Transverse colon (tissue), 4 donors: ENCODE results near the gene CMTM4. TPM values are rescaled to one million over a fixed set of nuclear protein-coding genes. Genes with fewer than 3 reads are reported as not detected.

Experiments used
- DNase-seq: peaks from one replicate; pipeline ENCODE4 v3.0.0-alpha.2; 2019
- H3K27ac ChIP-seq, 4 donors: fragments of 200-600 bp; sonication (generic); 2 replicates each; pipeline ENCODE4 v1.5.1; 2016 to 2018; ENCODE audit warnings: inconsistent platforms in 4 of 4
- H3K27me3 ChIP-seq: fragments of 200-600 bp; sonication (generic); 2 replicates; pipeline ENCODE4 v1.5.1; 2017; ENCODE audit warnings: inconsistent platforms
- H3K36me3 ChIP-seq, 4 donors: fragments of 200-600 bp; sonication (generic); 2 replicates each; pipeline ENCODE4 v1.5.1; 2017 to 2019; ENCODE audit warnings: inconsistent platforms in 4 of 4
- H3K4me1 ChIP-seq, 4 donors: fragments of 200-600 bp; sonication (generic); 2 replicates each; pipeline ENCODE4 v1.5.1; 2017 to 2020; ENCODE audit warnings: inconsistent platforms in 4 of 4
- H3K4me3 ChIP-seq, 4 donors: fragments of 200-600 bp; sonication (generic); 1 replicate in 1 of 4; 2 replicates in 3 of 4; pipeline versions ENCODE4 v1.5.1 to v1.6.1; 2017 to 2019; ENCODE audit warnings: inconsistent platforms in 4 of 4
- H3K9me3 ChIP-seq, 2 donors: fragments of 200-600 bp; sonication (generic); 2 replicates each; pipeline ENCODE4 v1.5.1; 2017 to 2019; ENCODE audit warnings: inconsistent platforms in 2 of 2
- EP300 ChIP-seq: sonication (generic); formaldehyde crosslinking; IDR thresholded peaks from one replicate; pipeline ENCODE4 v1.6.1; 2017; ENCODE audit warnings: antibody characterized with exemption, low read depth
- POLR2A ChIP-seq: fragments of 450-650 bp; IDR thresholded peaks from one replicate; pipeline ENCODE4 v1.6.1; 2016; ENCODE audit warnings: antibody characterized with exemption, mild to moderate bottlenecking, moderate library complexity
- POLR2AphosphoS5 ChIP-seq, 3 donors: sonication (generic); formaldehyde crosslinking; IDR thresholded peaks; one replicate each; pipeline ENCODE4 v1.6.1; 2016; ENCODE audit warnings: antibody characterized with exemption in 3 of 3
- WGBS, 2 donors: methylation state at CpG; one replicate each; pipeline ENCODE4 v1.1.5; 2018; ENCODE audit warnings: low coverage in 1 of 2; 5-methylcytosine and 5-hydroxymethylcytosine counted together
- in situ Hi-C, 4 donors: fragments of 200-750 bp; cut with MboI; loops; one replicate each; pipeline versions ENCODE4 v1.15.0 to v1.15.1; 2017; ENCODE audit warnings: low sequenced_read_pairs in 3 of 4, low pct_ligation_motif_present in 1 of 4, low pct_unique_long_range_greater_than_20kb in 1 of 4
- intact Hi-C: fragments of 100-400 bp; cut with DNase I; formaldehyde crosslinking; loops from one replicate; pipeline ENCODE4 v1.15.1; 2023; ENCODE audit warnings: low total_unique reads
- total RNA-seq, 4 donors: library from RNA; depleted of rRNA; stranded (reverse); fragments of >200 nt; gene quantifications; one replicate each; pipeline ENCODE4 v1.1.0, GENCODE V29; 2016
- TF ChIP-seq, protein P1 (sequence below), 5 experiments: fragments of 200-600 bp in 3 of 5; fragments of 450-650 bp in 2 of 5; sonication (generic) in 3 of 5; IDR thresholded peaks; 1 replicate in 2 of 5; 2 replicates in 3 of 5; pipeline ENCODE4 v1.5.1; 2016 to 2017; ENCODE audit warnings: antibody characterized with exemption in 5 of 5, inconsistent platforms in 3 of 5, mild to moderate bottlenecking in 2 of 5, moderate library complexity in 1 of 5

Gene CMTM4
- total RNA-seq, 4 donors from 2014 or later: 77.0 to 167 (median 163) TPM

GRCh38 chr16:66592814-66593213 is 103.7 kb downstream of the CMTM4 start:
- in situ Hi-C loops (loop anchor here in 3 of 4 donors (25.0 kb wide), 2 partner anchors 106 to 181 kb away; no protein-coding TSS in a partner anchor), intact Hi-C loops (no loop called here)
- no peaks in the 10 kb centered on the region for H3K9me3 ChIP-seq
- no peaks in the 10 kb centered on the region for H3K27me3 ChIP-seq
- no peak overlapping the region for H3K27ac ChIP-seq
- no peak for DNase-seq
- no peaks in the 10 kb centered on the region for H3K4me1 ChIP-seq
- no peaks in the 10 kb centered on the region for H3K36me3 ChIP-seq
- 93 to 99% methylated on average over 3 of the region's 3 CpGs for WGBS, 2 donors
- no peak overlapping the region for H3K4me3 ChIP-seq
- TF ChIP-seq EP300: no peak
- TF ChIP-seq, protein P1, sequence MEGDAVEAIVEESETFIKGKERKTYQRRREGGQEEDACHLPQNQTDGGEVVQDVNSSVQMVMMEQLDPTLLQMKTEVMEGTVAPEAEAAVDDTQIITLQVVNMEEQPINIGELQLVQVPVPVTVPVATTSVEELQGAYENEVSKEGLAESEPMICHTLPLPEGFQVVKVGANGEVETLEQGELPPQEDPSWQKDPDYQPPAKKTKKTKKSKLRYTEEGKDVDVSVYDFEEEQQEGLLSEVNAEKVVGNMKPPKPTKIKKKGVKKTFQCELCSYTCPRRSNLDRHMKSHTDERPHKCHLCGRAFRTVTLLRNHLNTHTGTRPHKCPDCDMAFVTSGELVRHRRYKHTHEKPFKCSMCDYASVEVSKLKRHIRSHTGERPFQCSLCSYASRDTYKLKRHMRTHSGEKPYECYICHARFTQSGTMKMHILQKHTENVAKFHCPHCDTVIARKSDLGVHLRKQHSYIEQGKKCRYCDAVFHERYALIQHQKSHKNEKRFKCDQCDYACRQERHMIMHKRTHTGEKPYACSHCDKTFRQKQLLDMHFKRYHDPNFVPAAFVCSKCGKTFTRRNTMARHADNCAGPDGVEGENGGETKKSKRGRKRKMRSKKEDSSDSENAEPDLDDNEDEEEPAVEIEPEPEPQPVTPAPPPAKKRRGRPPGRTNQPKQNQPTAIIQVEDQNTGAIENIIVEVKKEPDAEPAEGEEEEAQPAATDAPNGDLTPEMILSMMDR (IDR thresholded peaks at IDR 0.05): no peak
- no peak for TF ChIP-seq POLR2AphosphoS5 (IDR thresholded peaks at IDR 0.05)

DNA sequence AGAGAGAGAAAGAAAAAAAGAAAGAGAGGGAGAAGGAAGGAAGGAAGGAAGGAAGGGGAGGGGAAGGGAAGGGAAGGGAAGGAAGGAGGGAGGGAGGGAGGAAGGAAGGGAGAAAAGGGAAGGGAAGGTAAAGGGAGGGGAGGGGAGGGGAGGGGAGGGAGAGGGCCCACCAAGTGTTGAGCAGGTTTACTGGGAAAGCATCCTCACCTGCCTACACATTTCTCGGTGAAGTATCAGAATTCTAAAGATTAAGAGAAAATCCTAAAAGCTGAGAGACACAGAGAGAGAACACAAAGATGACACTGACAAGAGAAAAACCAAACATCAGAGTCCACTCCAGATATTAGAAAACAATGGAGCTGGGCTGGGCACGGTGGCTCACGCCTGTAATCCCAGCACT is 104.3 kb downstream of the CMTM4 start:
- H3K4me3 ChIP-seq: no peak overlapping the region
- H3K4me1 ChIP-seq: no peaks in the 10 kb centered on the region
- 88% methylated on average over 3 of the region's 3 CpGs; no CpG with 5 or more reads in 1 of the 2 donors for WGBS, 2 donors
- H3K36me3 ChIP-seq: no peaks in the 10 kb centered on the region
- no peak for DNase-seq
- TF ChIP-seq POLR2A: no peak
- no peak for TF ChIP-seq POLR2AphosphoS5 (IDR thresholded peaks at IDR 0.05)
- no peak for TF ChIP-seq EP300
- TF ChIP-seq, protein P1 (IDR thresholded peaks at IDR 0.05): no peak
- in situ Hi-C loops: loop anchor here in 3 of 4 donors (25.0 kb wide), 2 partner anchors 105 to 180 kb away; no protein-coding TSS in a partner anchor
- no peaks in the 10 kb centered on the region for H3K27me3 ChIP-seq
- no peak overlapping the region for H3K27ac ChIP-seq
- H3K9me3 ChIP-seq: no peaks in the 10 kb centered on the region
- intact Hi-C loops: no loop called here

DNA sequence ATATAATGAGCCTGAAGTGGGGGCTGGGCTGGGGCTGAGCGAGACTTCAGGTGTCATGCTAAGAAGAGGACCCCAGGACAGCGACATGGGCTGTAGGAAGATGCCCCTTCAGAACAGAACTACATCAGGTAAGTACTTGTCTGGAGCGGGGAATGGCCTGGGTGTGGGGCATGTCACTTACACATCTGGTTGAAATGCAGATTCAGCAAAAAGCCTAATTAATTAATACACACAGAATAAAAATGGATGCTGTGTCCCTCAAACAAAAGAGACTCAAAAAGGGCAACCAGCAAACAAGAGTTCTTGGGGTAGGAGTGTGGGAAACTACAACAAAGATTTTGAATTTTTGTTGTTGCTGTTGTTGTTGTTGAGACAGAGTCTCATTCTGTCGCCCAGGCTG is 105.5 kb downstream of the CMTM4 start:
- in situ Hi-C loops: loop anchor here in 3 of 4 donors (25.0 kb wide), 2 partner anchors 104 to 179 kb away; no protein-coding TSS in a partner anchor
- WGBS, 2 donors: 93 to 96% methylated on average over 3 to 4 of the region's 4 CpGs
- intact Hi-C loops: no loop called here
- H3K27me3 ChIP-seq: no peaks in the 10 kb centered on the region
- H3K27ac ChIP-seq: no peak overlapping the region
- no peaks in the 10 kb centered on the region for H3K9me3 ChIP-seq
- no peak for TF ChIP-seq EP300
- H3K36me3 ChIP-seq: no peaks in the 10 kb centered on the region
- H3K4me3 ChIP-seq: no peak overlapping the region
- no peaks in the 10 kb centered on the region for H3K4me1 ChIP-seq
- no peak for DNase-seq

DNA sequence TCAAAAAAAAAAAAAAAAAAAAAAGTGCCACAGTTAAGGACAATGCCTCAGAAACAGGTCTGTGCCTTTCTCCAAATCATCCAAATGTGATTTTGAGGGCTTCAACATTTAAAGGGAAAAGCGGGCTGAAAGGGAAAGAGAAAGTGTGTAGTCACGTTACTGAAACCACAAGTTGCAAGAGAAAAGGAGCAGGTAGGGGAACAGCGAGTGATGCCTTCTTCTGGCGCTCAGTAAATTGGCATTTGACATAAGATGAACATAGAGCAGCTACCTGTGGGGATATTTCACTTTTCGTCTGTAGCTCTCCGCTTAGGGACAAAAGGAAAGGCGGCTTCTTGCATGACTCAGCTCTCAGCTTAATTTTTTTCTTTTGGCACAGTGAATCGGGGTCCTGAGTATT is 106.2 kb downstream of the CMTM4 start:
- Histone ChIP-seq H3K4me3 (no peak overlapping the region), H3K9me3 (no peaks in the 10 kb centered on the region), H3K36me3 (no peaks in the 10 kb centered on the region), H3K4me1 (no peaks in the 10 kb centered on the region), H3K27ac (no peak overlapping the region), H3K27me3 (no peaks in the 10 kb centered on the region)
- TF ChIP-seq EP300: no peak
- TF ChIP-seq POLR2AphosphoS5 (IDR thresholded peaks at IDR 0.05): no peak
- TF ChIP-seq, protein P1 (IDR thresholded peaks at IDR 0.05): no peak
- no peak for TF ChIP-seq POLR2A
- WGBS, 2 donors: 67 to 90% methylated on average over 7 to 8 of the region's 8 CpGs
- in situ Hi-C loops: loop anchor here in 3 of 4 donors (25.0 kb wide), 2 partner anchors 103 to 178 kb away; no protein-coding TSS in a partner anchor
- DNase-seq: no peak
- intact Hi-C loops: no loop called here
